ENCODE measurements around the gene APPL2.

APPL2 gene

DNA sequence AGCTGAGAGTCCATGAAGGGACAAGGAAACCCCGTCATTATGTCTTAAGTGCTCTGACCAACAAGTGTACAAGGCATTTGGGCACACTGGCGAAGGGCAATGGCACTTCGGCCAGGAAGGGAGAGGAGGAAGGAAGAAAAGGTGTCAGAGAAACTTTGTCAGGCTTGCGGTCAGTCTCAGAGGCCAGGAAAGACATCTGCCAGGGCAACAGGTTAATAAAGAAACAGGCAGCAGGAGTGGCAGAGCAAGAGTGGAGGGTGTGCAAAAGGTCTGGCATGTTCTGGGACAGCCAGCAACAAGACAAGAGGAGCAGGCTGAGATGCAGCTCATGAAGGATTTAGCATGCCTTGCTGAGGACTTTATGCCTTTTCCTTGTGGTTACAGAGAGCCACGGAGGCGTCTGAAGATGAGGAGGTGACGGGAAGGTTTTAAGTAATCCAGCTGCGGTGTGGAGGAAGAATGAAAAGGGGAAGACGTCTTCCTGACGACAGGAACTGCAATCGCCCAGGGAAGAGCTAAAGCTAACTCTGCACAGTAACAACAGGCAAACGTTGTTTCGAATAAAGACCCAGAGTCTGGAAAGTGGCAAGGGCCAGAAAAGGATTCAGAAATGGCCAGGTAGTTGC, 13.1 kb downstream of the APPL2 start:
- no peak for ATAC-seq
- no peak for DNase-seq

DNA sequence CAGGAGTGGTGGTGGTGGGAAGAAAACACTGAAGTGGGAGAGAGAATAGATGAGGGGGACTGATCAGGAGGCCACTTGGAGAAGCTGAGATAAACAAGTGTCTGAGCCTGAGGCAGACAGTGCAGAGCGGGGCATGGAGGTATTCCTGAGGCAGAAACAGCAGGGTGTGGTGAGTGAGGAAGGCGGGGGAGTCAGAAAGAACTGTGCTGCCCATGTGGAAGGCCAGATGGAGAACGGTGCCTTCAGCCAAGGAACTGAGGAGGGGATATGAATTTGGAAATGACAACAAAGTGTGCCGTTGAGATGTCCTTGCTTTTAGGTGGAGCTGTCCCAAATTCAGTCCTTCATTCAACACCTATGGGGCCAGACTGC, 13.7 kb downstream of the APPL2 start:
- DNase-seq, result no peak
- ATAC-seq, result no peak

DNA sequence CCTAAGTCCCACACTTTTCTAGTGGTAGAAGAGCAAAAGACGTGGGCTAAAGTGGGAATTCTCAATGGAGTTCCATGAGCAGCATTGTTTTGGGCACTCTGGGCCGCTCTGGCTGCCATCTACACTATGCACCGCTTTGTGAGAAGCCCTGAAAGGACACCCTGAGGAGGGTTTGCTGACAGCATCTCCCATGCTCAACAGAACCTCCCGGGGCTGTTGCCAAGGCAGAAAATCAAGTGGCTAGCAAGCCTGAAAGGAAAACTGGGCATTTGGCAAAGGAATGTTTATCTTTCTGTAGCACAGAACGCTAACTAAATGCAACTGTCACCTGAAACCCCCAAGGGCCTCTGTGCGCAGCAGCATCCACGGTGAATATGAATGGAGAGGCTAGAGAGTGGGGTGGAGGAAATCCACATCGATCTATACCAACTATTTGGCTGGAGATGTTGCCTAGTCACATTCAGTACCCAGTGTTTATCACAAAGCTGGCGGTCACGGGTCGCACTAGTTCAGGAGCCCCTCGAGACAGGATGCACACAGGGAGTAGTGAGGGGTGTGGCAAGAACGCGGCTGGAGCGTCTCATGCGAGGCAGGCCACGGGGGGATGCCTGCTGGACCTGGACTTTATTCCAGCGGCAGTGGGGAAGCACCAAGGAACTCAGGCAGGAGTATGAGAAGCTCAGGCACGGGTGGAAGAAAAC, 14.2 kb downstream of the APPL2 start:
- DNase-seq (no peak), ATAC-seq (no peak)

DNA sequence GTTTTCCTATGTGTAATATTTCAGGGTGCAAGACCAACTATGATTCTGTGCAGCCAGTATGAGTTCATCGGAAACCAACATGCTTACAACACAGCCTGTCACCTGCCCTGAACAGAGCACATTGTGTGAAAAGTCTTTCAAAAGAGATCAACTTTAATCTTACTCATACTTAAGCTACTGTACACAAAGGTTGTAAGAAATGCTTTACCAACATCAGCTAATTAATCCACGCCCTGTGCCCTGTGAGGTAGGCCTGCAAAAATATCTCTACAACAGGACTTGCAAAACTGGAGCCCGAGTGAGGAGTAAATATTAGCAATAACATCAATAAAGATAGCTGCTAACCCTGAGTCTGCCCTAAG, 15.1 kb downstream of the APPL2 start:
- DNase-seq (no peak), ATAC-seq (no peak)

DNA sequence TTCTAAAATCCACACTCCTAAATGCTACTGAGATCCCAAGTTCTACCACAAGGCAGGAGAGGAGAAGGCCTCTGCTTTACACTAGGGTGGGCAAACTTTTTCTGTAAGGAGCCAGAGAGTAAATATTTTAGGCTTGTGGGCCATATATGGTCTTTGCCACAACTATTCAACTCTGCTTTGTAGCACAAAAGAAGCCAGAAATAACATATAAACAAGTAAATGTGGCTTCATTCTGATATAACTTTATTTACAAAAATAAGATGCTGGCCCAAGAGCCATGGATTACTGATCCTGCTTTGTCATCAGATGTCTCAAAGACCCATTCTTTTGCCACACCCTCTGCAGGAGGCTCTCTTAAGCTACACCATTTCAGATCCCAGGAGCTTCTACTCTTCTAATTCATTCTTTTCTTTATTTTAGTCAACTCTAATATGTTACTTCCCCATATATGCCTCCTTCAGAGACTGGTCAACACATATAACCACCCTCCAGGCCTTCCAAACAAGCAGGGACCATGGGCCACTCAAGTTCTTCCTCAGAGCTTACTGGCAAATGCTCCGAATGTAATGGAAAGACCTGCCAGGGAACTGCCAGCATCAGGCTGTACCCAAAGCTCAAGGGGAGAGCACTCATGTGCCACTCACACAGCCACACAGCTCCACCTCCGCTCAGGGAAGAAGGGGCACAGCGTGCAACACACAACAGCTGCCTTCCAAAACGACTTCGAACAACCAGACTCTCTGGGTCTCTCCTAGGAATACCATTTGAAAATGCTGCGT, 15.6 kb downstream of the APPL2 start:
- no peak for ATAC-seq
- DNase-seq, result no peak

DNA sequence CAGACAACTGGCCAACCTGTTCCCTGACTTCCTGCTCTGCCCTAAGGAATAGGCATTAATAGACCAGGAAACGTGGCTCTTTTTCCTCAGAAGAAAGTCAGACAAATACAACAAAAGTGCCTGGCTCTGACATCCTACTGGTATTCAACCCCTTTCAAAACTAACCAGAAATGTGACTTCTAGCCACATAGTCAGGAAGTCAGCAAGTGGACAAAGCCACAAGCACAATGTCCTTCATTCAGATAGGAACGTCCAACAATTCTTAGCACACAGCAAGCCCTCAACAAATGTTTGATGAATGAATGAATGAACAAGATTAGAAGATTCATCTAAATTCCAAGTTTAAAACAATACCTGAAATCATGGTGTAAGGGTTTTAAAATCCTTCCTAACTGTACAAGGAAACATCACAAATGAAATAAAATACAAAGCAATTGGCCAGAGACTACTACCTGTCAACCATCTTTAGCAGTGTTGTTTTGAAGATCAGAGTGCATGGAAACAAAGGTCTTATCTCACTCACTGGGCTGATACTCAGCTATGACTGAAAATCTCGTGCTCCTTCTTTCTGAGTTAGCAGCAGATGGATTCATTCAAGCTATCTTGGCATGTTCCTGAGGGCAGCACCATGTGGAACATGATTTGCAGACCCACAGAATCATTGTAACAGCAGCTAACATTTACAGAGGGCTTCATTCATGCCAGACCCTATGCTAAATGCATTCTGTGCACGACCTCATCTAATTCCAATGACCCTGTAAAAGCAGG, 16.5 kb downstream of the APPL2 start:
- DNase-seq (no peak), ATAC-seq (no peak)

DNA sequence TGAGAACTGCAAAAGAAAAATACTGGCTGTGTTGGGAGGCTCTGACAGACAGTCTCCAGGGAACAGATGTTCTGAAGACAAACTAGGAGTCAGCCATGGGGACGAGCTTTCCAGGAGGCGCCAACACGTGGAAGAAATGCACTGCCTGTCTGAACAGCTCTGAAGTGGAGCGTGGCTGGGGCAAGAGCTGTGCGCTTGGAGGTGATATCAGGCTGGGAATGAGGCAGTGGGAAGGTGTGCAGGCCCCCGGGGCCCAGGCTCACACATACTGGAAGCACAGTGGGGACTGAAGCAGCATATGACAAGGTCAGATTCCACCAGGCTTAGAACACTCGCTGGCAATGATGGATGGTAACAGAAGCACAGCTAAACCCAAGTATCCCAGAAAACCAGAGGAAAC, 17.5 kb downstream of the APPL2 start:
- no peak for ATAC-seq
- DNase-seq, result no peak

DNA sequence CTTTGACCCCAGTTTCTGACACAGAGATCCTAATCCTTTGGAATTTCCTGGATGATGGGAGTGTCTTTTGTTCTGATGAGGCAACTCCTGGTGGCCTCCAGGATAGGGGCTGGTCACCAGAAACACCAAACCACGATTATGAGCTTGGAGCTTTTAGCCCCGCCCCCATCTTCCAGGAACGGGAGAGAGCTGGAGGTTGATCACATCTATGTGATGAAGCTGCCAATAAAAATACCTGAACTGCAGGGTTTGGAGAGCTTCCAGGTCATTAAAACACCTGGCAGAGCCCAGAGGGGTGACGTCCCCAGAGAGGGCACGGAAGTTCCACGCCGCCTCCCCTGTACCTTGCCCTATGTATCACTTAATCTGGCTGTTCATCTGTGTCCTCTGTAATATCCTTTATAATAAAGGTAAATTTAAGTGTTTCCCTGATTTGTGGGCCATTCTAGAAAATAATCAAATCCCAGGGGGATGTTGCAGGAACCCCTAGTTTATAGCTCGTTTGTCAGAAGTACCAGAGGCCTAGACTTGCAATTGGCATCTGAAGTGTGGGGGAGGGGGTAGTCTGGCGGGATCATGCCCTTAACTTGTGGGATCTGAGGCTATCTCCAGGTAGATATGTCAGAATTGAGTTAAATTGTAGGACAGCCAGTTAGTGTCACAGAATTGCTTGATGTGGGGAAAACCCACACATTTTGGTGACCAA, 21.2 kb downstream of the APPL2 start:
- ATAC-seq (no peak), DNase-seq (no peak)

DNA sequence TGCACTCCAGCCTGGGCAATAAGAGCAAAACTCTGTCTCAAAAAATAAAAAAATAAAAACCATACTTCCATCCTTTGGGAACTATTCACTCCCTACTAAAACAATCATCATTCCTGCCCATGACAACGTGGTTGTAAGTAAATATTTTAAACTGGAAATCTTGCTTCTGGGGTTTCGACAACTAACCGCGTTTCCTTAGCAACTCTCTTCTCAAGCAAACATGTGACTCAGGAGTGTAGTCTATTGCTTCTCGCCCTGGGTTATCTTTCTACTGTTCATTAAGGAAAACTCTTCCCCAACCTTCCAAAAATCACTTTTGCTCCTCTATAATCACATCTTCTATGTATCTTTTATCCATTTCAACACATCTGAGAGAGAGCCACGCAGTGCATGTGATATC, 21.8 kb downstream of the APPL2 start:
- ATAC-seq (no peak), DNase-seq (no peak)

DNA sequence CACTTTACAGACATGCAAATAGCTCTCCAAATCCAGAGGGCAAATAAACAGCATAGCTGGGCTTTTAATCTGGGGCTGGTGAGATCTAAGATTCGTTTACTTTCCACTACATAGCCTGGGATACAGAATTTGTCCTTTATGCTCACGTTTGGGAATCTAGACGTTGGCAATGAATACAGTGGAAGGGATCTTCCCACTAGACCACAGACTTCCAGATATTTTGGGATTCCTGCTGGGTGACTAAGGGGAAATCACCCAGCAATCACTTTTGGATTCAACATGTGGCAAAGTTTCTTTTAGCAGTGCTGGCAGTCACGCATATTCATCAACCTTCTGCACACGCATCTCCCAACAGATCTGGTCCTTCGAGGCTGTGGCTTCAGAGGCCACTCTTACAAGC, 23.5 kb downstream of the APPL2 start:
- DNase-seq (no peak), ATAC-seq (no peak)

DNA sequence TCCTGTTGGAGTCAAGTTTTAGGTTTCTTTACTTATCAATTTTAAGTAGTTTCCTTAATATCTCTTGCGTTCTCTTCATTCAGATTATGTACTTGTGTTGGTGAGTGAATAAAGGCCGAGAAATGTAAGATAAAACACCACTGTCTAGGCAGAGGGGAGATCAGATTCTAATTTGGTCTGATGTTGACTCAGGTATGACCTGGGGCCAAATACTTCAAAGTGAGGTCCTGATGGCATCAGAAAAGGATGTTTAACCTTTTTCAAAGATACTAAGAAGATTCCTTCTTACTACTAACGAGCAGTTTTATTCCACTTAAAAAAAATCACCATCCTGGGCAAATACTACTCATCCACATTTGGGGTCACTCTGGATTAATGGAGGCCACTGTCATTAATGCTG, 26.9 kb downstream of the APPL2 start:
- no peak for DNase-seq
- ATAC-seq, result no peak

DNA sequence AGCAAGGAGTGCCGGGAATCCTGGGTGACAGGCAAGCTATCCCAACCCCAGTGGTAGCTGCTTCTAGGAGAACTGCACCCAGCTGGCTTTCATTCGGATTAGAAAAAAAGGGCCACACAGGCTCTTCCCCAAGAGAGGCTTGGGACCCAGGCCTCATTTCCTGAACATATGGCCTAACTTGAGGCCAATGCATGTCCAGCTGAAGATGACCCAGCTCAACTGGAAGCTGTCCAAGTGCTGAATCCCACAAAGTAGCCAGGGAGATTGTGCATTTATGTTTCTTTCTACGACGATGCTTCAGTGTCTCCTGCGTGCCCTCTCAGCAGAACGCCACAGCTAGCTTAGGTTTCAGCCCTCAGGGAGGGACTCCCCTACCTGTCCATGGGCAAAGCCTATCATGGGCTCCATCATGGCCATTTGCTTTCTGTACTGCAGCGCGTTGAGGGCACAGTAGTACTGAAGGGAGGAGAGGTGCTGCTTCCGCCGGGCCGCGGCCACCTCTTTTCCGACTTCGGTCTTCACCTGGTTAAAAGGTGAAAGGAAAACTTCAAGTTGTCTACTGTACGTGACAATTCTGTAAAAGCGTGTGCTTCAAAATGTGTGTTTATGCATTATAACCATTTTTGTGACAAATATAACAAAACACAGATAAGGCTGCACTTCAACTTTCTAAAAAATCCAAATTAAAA, 29.1 kb downstream of the APPL2 start:
- DNase-seq, result no peak
- no peak for ATAC-seq

DNA sequence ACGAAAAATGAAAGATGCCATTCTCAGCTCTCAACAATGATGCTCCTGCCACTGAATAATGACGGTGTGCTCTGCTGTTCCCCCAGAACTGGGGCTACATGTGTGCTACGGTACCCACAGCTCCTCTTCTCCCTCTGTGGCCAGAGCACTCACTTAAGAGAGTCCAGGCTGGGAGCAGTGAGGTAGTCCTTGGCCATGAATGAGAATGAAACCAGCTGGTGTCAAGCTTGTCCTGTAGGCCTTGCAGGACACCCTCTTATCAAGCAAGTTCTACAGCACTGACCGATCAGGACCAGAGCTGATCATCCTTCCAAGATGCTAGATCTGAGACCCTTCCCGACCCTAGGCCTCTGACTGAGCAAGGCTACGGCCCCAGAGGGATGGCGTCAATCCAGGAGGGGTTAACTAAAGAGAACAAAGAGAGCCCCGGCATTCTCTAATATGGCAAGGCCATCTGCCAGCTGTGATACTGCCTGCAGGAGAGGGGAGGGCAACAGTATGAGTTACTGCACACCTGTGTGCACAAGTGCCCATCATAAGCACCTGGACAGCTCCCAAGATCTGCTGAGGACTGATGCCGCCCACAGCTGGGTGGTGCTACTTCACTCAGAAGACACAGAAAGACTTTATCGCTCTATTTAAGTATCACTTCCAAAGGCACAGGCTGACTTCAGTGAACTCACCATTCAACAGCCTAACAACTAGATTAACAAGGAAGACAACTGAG, 30.5 kb downstream of the APPL2 start:
- DNase-seq (no peak), ATAC-seq (no peak)

DNA sequence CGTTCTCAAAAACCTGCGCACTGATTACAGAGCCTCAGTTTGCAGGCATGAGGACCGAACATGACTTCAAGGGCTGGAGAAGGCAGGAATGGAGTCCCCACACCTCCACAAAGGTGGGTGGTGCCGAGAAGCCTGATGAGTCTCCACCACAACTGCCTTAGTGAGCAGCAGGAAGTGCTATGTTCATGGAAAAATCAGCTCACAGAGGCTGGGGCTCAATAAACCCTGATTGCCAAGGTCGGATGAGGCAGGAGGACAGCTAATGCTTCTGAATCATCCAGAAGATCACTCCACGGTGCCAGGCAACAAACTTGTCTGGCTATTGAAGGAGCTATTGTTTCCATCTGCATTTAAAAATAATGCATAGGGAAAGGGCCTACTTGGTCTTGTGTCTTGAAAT, 31.1 kb downstream of the APPL2 start:
- DNase-seq (peak; percentile 40), ATAC-seq (peak; percentile 96)

DNA sequence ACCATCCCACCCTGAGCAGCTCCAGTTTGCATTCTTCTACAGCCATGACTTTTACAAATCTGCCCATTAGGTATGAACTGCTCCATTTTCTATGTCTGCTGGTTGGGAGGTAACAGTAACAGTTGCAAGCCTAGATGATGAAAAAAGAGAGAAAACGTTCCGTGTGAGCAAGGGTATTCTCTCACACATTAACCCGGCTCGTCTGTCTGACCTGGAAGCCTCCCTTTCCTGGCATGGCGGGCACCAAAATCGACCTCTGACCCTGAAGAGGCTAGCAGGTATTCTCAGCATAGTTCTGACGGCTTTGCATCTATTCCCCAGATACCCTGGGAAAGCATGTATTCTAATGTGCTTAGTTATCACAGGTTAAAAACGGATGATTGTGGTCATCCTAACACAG, 31.8 kb downstream of the APPL2 start:
- no peak for DNase-seq
- no peak for ATAC-seq

DNA sequence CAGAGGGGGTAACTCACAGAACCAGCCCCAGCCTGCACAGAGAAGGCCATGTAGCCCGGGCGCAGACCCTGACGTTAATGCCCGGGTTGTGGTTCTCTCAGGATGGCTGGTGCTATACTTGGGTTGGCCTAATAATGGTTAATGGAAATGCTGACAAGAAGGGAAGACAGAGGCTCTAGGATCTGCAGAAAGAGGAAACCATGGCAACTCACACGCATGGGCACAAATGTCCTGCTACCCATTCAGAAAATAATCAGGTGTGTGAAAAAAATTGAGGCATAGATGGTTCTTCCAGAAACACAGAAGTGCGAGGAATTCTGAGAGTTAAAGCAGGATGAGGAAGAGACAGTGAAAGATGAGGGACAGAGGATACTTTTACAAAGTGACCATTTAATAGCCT, 33.8 kb downstream of the APPL2 start:
- DNase-seq, result no peak
- ATAC-seq, result no peak

DNA sequence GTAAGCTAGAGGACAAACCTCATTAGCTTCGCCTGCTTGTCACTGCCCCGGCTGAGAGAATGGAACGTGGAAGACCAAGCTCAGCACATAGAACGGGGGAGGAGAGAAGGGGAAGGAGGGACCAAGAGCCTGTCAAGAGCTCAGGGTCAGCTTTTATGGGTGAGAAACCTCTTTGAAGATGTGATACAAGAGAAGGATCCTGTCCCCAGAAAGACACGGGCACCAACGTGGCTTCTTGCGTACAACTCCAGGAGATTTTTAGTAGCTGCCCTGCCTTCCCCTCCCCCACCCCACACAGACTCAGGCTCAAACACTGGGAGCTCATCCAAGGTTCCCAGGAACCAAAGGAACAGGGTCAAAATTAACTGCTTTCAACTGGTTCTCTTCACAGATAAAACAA, 34.7 kb downstream of the APPL2 start:
- DNase-seq, result no peak

DNA sequence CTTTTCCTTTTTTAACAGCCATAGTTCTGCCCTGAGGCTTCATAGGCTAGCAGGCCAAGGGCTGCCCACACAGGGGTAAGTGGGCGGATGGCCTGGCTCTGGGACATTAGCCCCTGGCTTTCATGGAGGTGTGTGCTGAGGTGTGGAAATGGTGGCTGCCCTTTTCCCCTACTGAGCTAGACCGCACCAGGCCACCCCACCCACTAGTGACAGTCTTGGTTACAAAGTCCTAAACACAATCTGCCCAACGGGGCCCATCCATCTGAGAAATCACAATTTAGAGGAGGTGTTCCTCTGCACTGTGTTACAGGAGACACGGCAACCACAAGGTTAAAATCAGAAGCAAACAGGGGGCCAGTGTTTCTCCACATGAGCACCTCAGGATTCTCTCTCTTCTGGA, 35.6 kb downstream of the APPL2 start:
- DNase-seq (no peak), ATAC-seq (no peak)

More for the DNA sequence above, 34.7 kb downstream of the APPL2 start:
- ATAC-seq, result no peak

DNA sequence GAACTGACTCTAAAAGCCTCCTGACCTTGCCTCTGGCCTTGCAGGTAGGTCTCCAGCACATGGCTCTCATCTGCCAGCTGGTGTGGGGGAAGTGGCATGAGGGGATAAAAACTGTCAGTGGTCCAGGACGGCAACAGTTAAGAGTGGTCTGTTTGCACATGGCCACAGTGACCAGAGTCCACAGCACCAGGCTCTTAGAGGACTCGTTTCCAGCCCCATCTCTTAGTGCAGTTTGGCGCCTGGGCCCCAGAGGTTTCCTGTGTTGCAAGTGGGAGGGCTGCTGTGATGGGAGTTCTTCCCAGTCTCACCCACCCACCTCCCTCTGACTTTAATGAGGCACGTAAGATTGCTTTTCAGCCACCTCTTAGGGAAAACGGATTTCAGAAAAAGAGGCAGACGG, 37.0 kb downstream of the APPL2 start:
- no peak for ATAC-seq
- DNase-seq, result no peak

DNA sequence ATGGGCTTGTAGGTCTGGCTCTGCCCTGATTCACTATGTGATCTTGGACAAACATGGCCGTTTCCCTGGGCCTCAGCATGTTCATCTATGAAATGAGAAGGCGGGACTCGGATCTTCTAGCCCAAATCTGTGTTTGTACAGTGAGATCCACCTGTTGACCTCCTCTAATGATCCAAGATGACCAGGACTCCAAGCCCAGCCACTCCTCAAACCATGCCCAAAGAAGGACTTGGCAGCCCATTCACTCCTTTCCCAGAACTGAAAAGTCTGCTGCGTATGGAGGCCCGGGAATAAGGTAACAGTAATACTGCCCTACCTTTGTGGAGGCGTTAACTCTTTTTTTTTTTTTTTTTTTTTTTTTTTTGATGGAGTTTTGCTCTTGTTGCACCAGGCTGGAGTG, 39.9 kb downstream of the APPL2 start:
- no peak for ATAC-seq
- DNase-seq, result no peak

DNA sequence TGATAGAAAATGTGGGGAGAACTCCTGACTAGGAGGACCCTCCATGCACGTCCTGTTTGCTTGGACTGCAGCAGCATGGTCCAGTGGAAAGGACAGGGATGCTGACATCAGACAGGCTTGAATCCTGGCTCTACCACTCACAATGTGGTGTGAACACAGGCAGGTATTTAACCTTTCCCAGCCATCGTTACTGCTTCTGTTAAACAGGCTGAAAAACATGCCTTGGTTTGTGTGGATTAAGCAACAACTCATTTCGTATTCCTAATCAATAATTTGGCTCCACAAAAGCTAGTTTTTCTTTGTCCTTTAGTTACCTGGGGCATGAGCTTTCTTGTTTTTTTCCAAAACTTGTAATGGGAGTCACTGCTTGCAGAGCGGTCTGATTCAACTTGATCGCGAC, 41.0 kb downstream of the APPL2 start:
- DNase-seq (no peak), ATAC-seq (no peak)
